GM18951 (cell line): ENCODE measurements around the gene CDR2.

ENCODE experiments used
- POLR2A ChIP-seq: IDR thresholded peaks from 4 replicates; pipeline ENCODE4 v1.6.1; 2011; ENCODE audit warnings: mild to moderate bottlenecking; ENCODE audit not compliant: insufficient read length, insufficient read depth; ENCODE audit errors: extremely low read depth
- in situ Hi-C: fragments of 300-500 bp; cut with MboI; formaldehyde crosslinking; loops from one replicate; pipeline ENCODE4 v1.12.0; 2022; ENCODE audit warnings: low sequenced_read_pairs, mixed read lengths, inconsistent platforms; ENCODE audit not compliant: unreplicated experiment

Gene CDR2

DNA sequence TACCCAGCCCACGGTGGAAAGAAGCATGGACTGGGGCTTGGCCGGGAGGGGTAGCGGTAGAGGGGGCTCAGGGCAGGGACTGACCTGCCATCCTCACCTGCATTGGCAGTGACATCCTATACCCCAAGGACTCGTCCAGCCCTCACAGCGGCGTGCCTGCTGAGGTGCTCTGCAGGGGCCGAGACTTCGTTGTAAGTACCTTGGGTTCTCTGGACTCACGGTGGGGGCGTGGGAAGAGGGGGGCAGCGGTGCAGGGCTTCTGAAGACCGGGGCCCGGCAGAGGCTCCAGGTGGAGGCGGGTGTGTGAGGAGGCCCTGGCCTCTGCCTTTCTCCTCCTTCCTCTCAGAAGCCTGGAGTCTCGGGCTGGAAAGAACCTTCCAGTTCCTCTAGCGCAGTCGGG is 51.7 kb downstream of the CDR2 start:
- in situ Hi-C loops = no loop called here
- no peak for TF ChIP-seq POLR2A

DNA sequence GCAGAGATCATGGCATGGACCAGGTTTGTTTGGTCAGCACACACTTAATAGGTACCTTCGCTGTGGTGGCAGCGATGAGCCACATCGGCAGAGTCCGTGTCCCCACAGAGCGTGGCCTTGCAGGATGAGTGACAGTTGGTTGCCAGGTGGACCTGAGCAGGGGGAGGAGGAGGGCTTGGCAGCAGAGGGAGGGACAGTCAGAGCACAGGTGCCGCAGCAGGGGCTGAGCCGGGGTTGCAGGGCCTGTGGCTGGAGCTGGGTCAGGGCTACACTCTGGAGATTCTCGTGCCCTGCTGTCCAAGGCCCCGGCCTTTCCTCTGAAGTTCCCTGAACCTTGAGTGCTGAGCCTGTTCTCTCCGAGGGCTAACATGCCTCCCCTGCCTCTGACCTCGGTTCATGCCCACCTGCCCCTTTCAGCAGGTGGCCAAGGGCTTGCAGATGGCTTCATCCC is 52.4 kb downstream of the CDR2 start:
- in situ Hi-C loops = no loop called here
- TF ChIP-seq POLR2A = no peak

DNA sequence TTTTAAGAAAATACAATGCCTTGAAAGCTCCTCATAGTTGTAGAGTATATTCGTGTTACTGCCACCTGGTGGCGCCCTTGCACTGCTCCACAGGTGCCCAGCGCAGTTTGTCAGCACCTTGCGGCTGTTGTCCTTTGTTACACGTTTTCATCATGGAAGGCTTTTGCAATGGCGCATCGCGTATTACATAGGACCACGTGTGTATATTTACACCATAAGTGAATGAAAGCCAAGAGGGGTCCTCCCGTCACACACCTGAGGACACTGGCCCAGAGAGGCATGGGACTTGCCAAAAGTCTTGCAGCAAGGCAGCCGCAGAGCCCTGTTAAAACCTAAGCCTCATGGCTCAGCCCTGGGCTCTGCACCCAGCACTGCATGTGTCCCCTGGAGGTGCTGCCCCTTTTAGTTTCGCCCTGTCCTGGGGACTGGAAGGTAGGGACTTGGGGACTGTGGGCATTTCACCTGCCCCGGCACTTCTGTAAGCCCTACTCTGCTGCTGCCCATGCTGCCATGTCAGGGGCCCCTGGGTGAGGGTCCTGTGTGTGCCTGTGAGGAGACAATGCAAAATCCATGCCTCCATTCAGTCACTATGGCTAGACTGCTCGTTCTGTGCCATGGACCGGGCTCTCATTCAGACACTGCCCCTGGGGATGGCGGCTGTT is 52.9 kb downstream of the CDR2 start:
- in situ Hi-C loops = no loop called here
- no peak for TF ChIP-seq POLR2A

DNA sequence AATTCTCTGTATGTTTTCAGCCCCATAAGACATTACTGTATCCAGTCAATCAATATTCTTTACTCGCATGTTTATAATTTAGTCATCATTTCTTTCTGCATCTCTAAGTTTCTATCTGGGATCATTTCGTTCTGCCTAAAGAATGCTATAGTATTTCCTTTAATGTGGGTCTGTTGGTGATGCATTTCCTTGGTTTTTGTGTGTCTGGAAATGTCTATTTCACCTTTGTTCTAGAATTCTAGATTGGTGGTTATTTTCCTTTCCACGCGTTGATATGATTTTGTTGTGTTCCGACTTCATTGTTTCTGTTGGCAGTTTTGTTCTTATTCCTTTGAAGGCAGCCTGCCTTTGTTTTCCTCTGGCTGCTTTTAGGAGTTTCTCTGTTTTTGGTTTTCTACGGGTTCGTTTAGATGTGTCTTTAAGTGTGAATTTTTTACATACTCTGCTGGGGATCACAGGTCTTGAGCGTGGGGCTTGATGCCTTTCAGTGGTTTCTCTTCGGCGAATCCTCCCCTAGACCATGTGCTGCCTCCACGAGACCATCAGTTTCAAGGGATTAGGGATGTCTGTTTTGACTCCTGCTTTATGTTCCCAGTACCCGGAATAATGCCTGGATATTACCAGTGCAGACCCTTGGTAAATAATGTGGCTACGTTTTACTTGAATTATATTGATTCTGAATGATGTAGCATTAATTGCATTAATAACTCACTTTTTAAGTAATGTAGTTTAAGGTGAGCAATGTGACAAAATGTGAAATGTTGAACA is 53.7 kb downstream of the CDR2 start:
- no peak for TF ChIP-seq POLR2A
- in situ Hi-C loops = no loop called here

DNA sequence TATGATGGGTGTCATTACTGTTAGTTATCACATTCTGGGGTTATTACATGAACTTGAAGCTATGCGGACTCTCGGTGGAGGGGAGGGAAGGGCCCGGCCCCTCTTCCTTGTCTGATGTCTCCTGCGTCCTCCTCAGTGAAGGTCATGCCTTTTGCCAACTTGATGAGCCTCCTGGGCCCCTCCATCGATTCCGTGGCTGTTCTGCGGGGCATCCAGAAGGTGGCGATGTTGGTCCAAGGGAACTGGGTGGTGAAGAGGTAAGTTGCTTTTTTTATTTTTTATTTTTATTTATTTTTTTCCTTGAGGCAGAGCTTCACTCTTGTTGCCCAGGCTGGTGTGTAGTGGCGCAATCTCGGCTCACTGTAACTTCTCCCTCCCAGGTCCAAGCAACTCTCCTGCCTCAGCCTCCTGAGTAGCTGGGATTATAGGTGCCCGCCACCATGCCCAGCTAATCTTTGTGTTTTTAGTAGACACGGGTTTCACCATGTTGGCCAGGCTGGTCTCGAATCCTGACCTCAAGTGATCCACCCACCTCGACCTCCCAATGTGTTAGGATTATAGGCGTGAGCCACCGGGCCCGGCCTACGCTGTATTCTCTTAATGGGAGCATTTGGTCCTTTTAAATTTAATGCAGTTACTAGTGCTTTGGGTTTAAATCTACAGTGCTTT is 55.6 kb downstream of the CDR2 start:
- no peak for TF ChIP-seq POLR2A
- in situ Hi-C loops = no loop called here

DNA sequence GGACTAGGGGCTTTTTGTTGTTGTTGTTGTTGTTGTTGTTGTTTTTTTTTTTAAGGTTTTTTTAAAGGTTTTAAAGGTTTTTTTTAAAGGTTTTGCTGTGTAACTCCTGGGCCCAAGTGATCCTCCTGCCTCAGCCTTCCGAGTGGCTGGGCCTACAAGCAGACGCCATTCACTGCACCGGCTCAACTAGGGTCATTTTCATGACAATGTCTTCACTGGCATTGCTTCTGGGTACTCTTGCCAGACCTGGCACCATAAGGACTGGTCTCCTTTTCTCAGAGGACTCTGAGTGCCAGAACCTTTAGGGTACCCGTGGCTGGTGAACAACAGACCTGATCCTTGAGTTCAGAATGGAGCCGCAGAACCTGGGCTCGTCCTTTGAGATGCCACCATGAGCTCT is 56.8 kb downstream of the CDR2 start:
- in situ Hi-C loops = no loop called here
- no peak for TF ChIP-seq POLR2A

DNA sequence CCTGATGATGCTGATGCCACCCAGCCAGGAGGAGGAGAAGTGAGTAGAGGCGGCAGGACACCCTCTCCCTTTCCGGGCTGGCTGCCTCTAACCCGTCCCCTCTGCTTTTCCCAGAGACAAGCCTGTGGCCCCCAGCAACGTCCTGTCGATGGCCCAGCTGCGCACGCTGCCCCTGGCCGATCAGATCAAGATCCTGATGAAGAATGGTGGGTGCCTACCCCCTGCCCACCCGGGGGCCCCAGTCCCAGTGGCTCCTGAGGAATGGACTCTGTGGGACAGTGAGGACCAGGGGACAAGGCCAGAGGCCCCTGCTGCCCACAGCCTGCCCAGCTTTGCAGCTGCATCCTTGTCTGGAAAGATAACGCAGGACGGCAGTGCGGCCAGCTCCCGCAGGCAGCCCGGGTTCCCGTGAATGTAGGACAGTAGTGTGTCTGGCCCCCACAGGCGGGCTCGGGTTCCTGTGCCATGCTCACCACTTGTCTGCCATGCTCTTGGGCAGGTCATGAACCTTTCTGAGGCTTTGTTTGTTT is 57.4 kb downstream of the CDR2 start:
- TF ChIP-seq POLR2A = no peak
- in situ Hi-C loops = no loop called here

DNA sequence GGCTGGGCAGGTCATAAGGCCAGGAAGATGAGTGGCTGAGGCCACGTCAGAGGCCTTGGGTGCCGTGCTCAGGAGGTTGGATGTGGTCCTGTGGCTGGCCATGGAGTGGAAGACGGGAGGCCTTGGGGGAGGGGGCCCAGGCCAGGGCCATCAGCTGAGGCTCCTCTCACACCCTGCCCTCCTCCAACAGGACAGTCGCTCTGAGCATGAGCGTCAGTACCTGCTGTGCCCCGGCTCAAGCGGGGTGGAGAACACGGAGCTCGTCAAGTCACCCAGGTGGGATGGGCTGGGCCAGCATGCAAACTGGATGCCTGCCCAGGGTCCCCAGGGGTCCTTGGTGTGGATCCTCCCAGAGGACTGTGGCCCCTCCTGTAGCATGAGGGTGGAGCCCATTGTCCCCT is 58.0 kb downstream of the CDR2 start:
- in situ Hi-C loops = no loop called here
- no peak for TF ChIP-seq POLR2A

DNA sequence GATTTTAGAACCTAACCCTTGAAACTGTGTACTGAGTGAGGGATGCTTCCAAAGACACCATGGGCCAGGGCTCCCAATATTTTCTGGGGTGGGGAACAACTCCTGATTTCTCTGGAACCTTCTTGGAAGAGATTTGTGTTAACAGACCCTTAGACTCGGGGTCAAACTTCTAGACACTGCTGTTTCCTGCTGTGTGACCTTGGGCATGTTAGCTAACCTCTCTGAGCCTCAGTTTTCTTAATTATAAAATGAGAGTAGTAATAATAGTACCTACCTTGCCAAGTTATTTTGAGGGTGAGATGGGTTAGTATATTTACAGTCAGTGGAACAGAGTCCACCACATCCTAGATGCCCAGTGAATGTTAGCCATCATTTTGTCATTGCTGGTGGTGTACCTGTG is 58.4 kb downstream of the CDR2 start:
- in situ Hi-C loops = no loop called here

DNA sequence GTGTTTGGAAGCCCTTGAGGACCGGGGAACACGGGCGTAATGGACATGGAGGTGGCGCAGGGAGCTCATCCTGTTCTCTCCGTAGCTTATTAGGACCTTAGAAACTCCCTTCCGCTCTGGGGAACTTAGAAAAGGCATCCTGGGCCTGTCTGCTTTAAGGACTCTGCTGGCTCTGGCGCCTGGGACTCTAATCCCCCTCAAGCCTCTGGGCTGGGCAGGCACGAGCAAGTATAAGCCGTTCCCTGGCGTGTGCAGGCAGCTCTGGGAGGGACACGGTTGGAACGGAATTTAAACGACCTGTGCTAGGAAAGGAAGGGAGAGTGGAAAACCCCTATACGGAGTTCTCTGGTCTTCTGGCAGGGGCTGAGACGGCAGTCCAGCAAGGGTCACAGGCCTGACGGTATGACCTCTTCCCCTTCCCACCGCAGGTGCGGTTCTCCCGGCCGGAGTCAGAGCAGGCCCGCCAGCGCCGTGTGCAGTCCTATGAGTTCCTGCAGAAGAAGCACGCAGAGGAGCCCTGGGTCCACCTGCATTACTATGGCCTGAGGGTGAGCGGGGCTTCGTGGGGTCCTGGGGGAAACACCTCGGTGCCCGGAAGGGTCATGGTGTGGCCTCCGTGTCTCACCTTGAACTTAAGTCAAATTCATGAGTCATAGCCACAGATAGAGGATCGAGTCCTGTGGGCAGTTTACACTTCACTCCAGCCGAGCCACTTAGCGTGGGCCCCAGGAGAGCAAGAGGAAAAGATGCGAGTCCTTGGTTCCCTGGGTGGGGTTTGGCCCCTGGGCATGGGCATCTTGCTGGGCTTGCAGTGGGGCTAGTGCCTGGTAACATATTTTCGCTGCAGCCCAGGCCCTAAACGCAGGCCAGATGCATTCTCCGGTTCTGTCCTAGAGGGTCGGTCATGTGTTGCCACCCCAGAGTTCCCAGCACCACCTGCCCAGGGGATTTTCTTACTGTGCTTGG is 59.5 kb downstream of the CDR2 start:
- in situ Hi-C loops = no loop called here

More for the DNA sequence above, 58.4 kb downstream of the CDR2 start:
- TF ChIP-seq POLR2A = no peak

DNA sequence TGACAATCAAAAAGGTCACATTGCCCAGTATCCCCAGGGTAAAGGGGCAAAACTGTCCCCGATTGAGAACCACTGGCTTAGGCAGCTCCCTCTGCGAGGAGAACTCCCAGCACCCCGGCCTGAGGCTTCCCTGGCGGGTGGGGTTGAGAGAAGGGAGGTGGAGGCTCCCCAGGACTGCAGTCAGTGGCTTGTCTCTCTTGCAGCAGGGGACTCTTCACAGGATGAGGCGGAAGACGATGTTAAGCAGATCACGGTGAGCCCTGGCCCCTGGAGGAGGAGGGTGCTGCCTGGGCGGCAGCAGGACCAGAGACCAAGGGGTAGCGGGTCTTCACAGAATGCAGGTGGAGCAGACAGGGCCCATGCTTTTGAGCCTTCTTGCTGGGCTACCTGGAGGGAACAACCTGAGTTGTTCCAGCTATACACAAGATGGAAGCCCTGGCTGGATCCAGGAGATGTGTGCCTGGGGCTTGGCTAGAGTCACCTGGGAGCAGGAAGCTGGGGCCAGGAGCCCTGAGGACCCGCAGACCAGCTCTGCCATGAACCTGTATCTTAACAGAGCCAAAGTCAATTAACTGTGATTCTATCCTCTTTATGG is 60.4 kb downstream of the CDR2 start:
- in situ Hi-C loops = no loop called here
- no peak for TF ChIP-seq POLR2A

More for the DNA sequence above, 59.5 kb downstream of the CDR2 start:
- no peak for TF ChIP-seq POLR2A

DNA sequence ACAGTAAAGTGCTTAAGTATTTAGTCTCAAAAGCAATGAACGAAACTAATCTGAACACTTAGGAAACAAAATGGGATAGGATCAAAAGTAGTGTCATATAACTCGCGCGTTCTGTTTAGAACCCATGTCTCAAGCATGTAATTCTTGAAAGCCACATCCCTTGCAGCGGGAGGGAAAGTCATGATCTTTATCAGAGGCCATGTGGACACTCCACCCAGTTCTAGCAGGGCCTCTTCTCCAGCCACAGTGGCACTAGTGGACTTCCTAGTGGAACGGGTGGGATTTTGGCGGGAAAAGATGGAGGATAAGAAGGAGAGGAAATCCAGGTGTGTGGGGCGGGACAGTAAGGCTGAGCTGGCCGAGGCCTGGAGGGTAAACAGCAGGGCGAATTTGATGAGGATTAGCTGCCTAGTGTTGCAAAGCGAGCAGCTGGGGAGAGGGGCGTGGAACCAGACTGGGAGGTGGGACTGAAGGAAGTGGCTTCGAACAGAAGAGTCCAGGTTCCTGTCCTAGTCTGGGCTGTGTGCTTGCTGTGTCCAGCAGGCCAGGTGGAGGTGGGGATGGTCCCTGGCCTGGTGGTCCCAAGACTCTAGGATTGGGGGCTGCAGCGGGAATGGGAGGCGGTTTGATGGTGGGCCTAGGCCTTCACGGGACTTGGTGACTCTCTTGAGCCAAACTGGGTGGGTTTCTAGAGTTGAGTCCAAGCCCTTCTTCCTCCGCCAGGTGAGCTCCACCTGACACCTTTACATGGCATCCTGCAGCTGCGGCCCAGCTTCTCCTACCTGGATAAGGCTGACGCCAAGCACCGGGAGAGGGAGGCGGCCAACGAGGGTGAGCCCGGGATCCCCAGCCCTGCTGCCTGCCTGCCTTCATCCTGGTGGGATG is 61.3 kb downstream of the CDR2 start:
- in situ Hi-C loops = no loop called here
- no peak for TF ChIP-seq POLR2A

DNA sequence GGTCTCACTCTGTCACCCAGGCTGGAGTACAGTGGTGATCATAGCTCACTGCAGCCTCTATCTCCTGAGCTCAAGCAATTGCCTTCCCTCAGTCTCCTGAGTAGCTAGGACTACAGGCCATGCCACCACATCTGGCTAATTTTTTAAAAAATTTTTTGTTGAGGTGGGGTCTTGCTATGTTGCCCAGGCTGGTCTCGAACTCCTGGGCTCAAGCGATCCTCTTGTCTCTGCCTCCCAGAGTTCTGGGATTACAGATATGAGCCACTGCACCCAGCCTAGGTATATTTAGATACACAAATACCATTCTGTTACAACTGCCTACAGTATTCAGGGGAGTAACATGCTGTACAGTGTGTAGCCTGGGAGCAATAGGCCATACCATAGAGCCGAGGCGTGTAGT is 62.9 kb downstream of the CDR2 start:
- TF ChIP-seq POLR2A = no peak
- in situ Hi-C loops = no loop called here
